Hepatocyte (in vitro differentiated cells): Measurements from ENCODE around the gene CDO1. TPM values are rescaled to one million over a fixed set of nuclear protein-coding genes. Genes with fewer than 3 reads are reported as not detected.

Experiments
- DNase-seq: peaks from one replicate; pipeline ENCODE4 v3.0.0-alpha.2; 2016; ENCODE audit warnings: low spot score
- H2AFZ ChIP-seq: fragments of 200-600 bp; sonication (generic); 2 replicates; pipeline ENCODE4 v1.6.0; 2016; ENCODE audit warnings: antibody characterized with exemption, mild to moderate bottlenecking
- H3K27ac ChIP-seq: fragments of 200-600 bp; sonication (generic); 2 replicates; pipeline ENCODE4 v1.5.1; 2016; ENCODE audit warnings: mild to moderate bottlenecking
- H3K27me3 ChIP-seq: fragments of 200-600 bp; sonication (generic); 2 replicates; pipeline ENCODE4 v1.6.1; 2016
- H3K36me3 ChIP-seq: fragments of 200-600 bp; sonication (generic); replicated peaks from 2 replicates; pipeline ENCODE4 v1.5.1; 2016; ENCODE audit warnings: low read depth; ENCODE audit not compliant: insufficient read depth
- H3K4me1 ChIP-seq: fragments of 200-600 bp; sonication (generic); 2 replicates; pipeline ENCODE4 v1.5.1; 2016; ENCODE audit warnings: mild to moderate bottlenecking, moderate library complexity; ENCODE audit not compliant: insufficient read depth
- H3K4me2 ChIP-seq: fragments of 200-600 bp; sonication (generic); 2 replicates; pipeline ENCODE4 v1.6.0; 2016
- H3K4me3 ChIP-seq: fragments of 200-600 bp; sonication (generic); 2 replicates; pipeline ENCODE4 v1.5.1; 2016; ENCODE audit warnings: mild to moderate bottlenecking
- H3K79me2 ChIP-seq: fragments of 200-600 bp; sonication (generic); 2 replicates; pipeline ENCODE4 v1.6.0; 2017; ENCODE audit warnings: mild to moderate bottlenecking
- H3K9me2 ChIP-seq: fragments of 200-600 bp; sonication (generic); replicated peaks from 2 replicates; pipeline ENCODE4 v1.6.0; 2017; ENCODE audit warnings: mild to moderate bottlenecking; ENCODE audit not compliant: insufficient read depth
- H3K9me3 ChIP-seq: fragments of 200-600 bp; sonication (generic); 2 replicates; pipeline ENCODE4 v1.5.1; 2016; ENCODE audit warnings: low read depth, mild to moderate bottlenecking
- H4K20me1 ChIP-seq: fragments of 200-600 bp; sonication (generic); 2 replicates; pipeline ENCODE4 v1.6.0; 2016; ENCODE audit warnings: mild to moderate bottlenecking; ENCODE audit not compliant: insufficient read depth, poor library complexity, severe bottlenecking
- EZH2 ChIP-seq: fragments of 200-600 bp; sonication (generic); IDR thresholded peaks from 2 replicates; pipeline ENCODE4 v1.6.1; 2016; ENCODE audit warnings: antibody characterized with exemption, mild to moderate bottlenecking, borderline replicate concordance
- EZH2phosphoT487 ChIP-seq: fragments of 200-600 bp; sonication (generic); IDR thresholded peaks from one replicate; pipeline ENCODE4 v1.6.1; 2018; ENCODE audit warnings: antibody characterized with exemption, mild to moderate bottlenecking, low read depth, moderate library complexity; ENCODE audit not compliant: unreplicated experiment, severe bottlenecking
- WGBS: methylation state at CpG from one replicate; pipeline ENCODE4 v1.1.6; 2016; ENCODE audit warnings: low lambda C conversion rate; ENCODE audit errors: missing lambda C conversion rate; 5-methylcytosine and 5-hydroxymethylcytosine counted together
- polyA plus RNA-seq: library from polyadenylated mRNA; unstranded; fragments of >200 nt; fragmentation: Nextera tagmentation; extraction: Ambion mirVana; gene quantifications from 2 replicates; pipeline ENCODE4 v1.2.1, GENCODE V29; 2016
- total RNA-seq: library from RNA; depleted of rRNA; stranded (reverse); fragments of >200 nt; gene quantifications from 2 replicates; pipeline ENCODE4 v1.2.3, GENCODE V29; 2014
- TF ChIP-seq, protein P1 (sequence below): fragments of 200-600 bp; sonication (generic); IDR thresholded peaks from 2 replicates; pipeline ENCODE4 v1.5.1; 2016; ENCODE audit warnings: antibody characterized with exemption, mild to moderate bottlenecking; ENCODE audit not compliant: poor library complexity

Gene CDO1
- total and polyA plus RNA-seq, 2 experiments from 2014 or later = 17.5 to 29.8 TPM

DNA sequence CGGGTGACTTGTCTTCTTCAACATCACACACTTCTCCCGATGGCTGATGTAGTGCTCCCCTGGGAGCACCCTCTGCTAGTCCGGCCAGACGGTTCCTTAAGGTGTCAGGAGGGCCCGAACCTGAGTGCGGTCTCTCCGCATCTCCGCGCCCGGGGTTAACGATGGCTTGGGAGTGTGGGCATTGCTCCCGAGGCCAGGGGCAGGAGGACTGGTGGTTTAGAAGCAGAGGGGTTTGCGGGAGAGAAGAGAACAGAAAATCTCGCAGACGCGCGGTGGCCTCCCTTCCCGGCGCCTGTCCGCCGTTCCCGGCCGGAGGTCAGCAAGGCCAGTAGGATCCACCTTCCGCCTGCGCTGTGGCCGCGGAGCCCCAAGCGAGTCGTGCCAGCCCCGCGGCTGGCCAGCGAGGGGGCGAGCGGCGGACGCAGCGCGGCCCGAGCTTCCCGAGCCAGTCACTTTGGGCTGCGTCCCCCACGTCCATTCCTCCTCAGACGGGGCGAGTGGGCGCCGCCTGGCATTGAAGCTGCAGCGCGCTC is 700 bp downstream of the CDO1 start:
- TF ChIP-seq, protein P1, sequence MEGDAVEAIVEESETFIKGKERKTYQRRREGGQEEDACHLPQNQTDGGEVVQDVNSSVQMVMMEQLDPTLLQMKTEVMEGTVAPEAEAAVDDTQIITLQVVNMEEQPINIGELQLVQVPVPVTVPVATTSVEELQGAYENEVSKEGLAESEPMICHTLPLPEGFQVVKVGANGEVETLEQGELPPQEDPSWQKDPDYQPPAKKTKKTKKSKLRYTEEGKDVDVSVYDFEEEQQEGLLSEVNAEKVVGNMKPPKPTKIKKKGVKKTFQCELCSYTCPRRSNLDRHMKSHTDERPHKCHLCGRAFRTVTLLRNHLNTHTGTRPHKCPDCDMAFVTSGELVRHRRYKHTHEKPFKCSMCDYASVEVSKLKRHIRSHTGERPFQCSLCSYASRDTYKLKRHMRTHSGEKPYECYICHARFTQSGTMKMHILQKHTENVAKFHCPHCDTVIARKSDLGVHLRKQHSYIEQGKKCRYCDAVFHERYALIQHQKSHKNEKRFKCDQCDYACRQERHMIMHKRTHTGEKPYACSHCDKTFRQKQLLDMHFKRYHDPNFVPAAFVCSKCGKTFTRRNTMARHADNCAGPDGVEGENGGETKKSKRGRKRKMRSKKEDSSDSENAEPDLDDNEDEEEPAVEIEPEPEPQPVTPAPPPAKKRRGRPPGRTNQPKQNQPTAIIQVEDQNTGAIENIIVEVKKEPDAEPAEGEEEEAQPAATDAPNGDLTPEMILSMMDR = no peak
- TF ChIP-seq EZH2 = peak; percentile 33
- no peak for TF ChIP-seq EZH2phosphoT487
- H3K27ac ChIP-seq = peak overlapping the region; percentile 94
- DNase-seq = peak; percentile 34
- H3K4me1 ChIP-seq = peaks cover 9% of the 10 kb centered on the region
- no peaks in the 10 kb centered on the region for H3K9me3 ChIP-seq
- peak overlapping the region; percentile 93 for H3K4me2 ChIP-seq
- peak overlapping the region; percentile 80 for H2AFZ ChIP-seq
- peaks cover 27% of the 10 kb centered on the region for H3K27me3 ChIP-seq
- no peaks in the 10 kb centered on the region for H3K36me3 ChIP-seq
- 2% methylated on average over 48 of the region's 48 CpGs for WGBS
- H3K79me2 ChIP-seq = peaks cover 3% of the 10 kb centered on the region
- H4K20me1 ChIP-seq = no peaks in the 10 kb centered on the region
- H3K9me2 ChIP-seq = no peaks in the 10 kb centered on the region
- peak overlapping the region; percentile 85 for H3K4me3 ChIP-seq

DNA sequence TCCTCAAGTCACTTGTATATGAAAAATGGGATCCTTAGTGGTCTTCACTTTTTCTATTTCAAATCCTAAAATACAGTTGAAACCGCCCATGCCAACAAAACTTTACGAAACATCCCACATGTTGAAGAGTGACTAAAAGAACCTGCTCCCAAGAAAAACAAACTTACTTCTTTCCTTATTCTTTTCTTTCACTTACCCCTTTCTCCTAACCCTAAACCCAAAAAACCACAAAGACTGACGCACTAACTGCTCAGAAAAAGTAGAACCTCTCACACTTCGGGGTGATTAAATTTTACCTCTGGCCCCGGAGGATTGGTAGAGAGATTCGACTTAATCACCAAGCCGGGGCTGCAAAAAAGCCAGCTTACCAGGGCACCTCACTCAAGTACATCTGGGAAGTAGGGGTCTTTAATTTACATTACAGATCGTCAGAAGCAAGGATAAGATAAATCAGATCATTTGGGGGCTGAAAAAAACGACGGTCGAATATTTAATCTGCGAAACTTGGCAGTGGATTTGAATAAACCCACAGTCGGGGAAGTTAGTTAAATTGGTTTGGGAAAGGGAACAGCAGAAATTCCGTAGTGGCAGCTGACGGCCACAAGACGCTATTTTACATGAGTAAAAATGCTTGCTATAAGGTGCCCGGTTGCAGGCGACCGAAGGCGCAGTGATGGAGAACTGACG is 1.3 kb downstream of the CDO1 start:
- Histone ChIP-seq H3K27ac (no peak overlapping the region), H3K4me1 (peaks cover 9% of the 10 kb centered on the region), H3K9me3 (no peaks in the 10 kb centered on the region), H3K79me2 (peaks cover 3% of the 10 kb centered on the region), H3K9me2 (no peaks in the 10 kb centered on the region), H4K20me1 (no peaks in the 10 kb centered on the region), H3K36me3 (no peaks in the 10 kb centered on the region), H3K4me3 (peak overlapping the region; percentile 85), H3K27me3 (peaks cover 27% of the 10 kb centered on the region), H3K4me2 (peak overlapping the region; percentile 93), H2AFZ (peak overlapping the region; percentile 80)
- WGBS = 29% methylated on average over 21 of the region's 21 CpGs
- DNase-seq = no peak
- TF ChIP-seq, protein P1 = no peak
- TF ChIP-seq EZH2 = no peak
- no peak for TF ChIP-seq EZH2phosphoT487

DNA sequence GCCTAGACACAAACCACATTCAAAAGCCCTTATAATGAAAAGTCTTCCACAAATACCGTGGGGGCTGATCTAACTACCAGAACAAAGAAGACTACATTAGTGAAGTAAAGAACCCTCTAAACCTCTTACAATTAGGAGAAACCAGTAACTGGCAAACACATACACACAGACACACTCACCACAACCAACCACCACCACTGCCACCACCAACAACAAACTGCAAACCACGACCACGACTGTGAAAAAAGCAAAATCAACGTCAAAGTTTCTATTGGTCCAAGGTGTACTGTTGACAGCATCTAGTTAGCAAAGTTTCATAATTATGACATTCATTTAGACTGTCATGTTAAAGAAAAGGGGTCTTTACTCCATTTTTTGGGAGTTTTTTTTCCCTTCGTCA is 2.7 kb downstream of the CDO1 start:
- H3K27me3 ChIP-seq = peaks cover 27% of the 10 kb centered on the region
- DNase-seq = no peak
- peaks cover 9% of the 10 kb centered on the region for H3K4me1 ChIP-seq
- H3K4me3 ChIP-seq = no peak overlapping the region
- no peaks in the 10 kb centered on the region for H4K20me1 ChIP-seq
- H3K36me3 ChIP-seq = no peaks in the 10 kb centered on the region
- WGBS = 91% methylated on average over 5 of the region's 5 CpGs
- H3K4me2 ChIP-seq = peak overlapping the region; percentile 38
- peaks cover 3% of the 10 kb centered on the region for H3K79me2 ChIP-seq
- no peak overlapping the region for H3K27ac ChIP-seq
- no peak overlapping the region for H2AFZ ChIP-seq
- TF ChIP-seq EZH2phosphoT487 = no peak
- TF ChIP-seq, protein P1 = no peak
- no peak for TF ChIP-seq EZH2
- H3K9me3 ChIP-seq = no peaks in the 10 kb centered on the region
- H3K9me2 ChIP-seq = no peaks in the 10 kb centered on the region
